Keratinocyte (primary cell): Measurements from ENCODE around the gene ABCB11.

Experiments used
- EZH2 ChIP-seq: IDR thresholded peaks from one replicate; pipeline ENCODE4 v1.6.1; 2012; ENCODE audit warnings: inconsistent platforms, mild to moderate bottlenecking, low read length, moderate library complexity
- TF ChIP-seq, protein P1 (sequence below), 3 experiments: IDR thresholded peaks in 1 of 3; conservative IDR thresholded peaks in 1 of 3; optimal IDR thresholded peaks in 1 of 3; 2 replicates in 2 of 3; 3 replicates in 1 of 3; pipeline versions ENCODE3 to v1.5.1; 2011; ENCODE audit warnings: low read length in 3 of 3, mild to moderate bottlenecking in 3 of 3, moderate library complexity in 2 of 3, control low read depth in 1 of 3, inconsistent platforms in 1 of 3; ENCODE audit not compliant: insufficient read depth in 2 of 3; ENCODE audit errors: extremely low read depth in 1 of 3

DNA sequence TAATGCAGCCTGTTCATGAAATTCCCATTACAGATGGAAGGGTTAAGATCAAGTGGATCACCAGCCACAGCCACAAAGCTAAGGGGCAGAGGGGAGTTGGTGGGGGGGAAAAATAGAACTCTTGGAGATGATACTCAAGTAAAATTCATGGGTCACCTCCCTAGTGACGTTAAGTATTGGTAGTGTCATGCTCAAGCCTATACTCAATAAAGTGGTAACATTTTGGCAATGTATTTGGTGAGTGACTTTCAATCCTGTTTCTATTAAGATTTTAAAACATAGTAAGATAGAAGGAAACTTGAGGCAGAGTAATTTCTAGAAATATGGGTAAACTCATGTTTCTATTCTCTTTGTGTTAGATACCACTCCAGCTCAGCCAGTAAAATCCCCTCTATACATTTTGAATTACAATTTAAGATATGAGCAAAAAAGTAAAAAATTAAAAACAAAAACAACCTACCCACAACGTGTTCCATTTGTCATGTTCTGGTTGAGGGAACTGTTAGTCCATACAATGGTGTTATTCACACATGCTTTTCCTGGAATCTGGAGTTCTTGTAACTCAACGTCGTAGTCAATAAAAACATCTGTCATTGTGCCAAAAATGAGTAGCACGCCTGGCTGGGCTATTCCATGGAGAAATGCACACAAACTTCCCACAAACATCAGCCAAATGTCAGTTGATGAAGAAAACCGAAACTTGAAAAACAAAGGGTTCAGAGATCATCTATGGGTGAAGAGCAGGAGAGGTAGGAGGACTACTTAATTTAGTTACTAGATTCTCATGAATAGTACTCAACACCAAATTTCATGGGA is 18.1 kb downstream of the ABCB11 start:
- TF ChIP-seq, protein P1, sequence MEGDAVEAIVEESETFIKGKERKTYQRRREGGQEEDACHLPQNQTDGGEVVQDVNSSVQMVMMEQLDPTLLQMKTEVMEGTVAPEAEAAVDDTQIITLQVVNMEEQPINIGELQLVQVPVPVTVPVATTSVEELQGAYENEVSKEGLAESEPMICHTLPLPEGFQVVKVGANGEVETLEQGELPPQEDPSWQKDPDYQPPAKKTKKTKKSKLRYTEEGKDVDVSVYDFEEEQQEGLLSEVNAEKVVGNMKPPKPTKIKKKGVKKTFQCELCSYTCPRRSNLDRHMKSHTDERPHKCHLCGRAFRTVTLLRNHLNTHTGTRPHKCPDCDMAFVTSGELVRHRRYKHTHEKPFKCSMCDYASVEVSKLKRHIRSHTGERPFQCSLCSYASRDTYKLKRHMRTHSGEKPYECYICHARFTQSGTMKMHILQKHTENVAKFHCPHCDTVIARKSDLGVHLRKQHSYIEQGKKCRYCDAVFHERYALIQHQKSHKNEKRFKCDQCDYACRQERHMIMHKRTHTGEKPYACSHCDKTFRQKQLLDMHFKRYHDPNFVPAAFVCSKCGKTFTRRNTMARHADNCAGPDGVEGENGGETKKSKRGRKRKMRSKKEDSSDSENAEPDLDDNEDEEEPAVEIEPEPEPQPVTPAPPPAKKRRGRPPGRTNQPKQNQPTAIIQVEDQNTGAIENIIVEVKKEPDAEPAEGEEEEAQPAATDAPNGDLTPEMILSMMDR (optimal IDR thresholded peaks at IDR 0.05 in 1 of 3, IDR thresholded peaks at IDR 0.05 in 1 of 3, conservative IDR thresholded peaks at IDR 0.05 in 1 of 3; ENCODE audit: extremely low read depth in 1 of 3, insufficient read depth in 2 of 3, low read length in 3 of 3), result no peak
- no peak for TF ChIP-seq EZH2
